ENCODE results near the gene CREBZF.
"Not testable (repeated sequence)": the region's sequence is repeated elsewhere in the genome, so short reads cannot be mapped to it uniquely, and the experiment has no call there.

Gene CREBZF

GRCh38 chr11:85620256-85620655, 44.7 kb downstream of the CREBZF start:
- DNase-seq = no peak

GRCh38 chr11:85619499-85619898, 45.4 kb downstream of the CREBZF start:
- DNase-seq = no peak

GRCh38 chr11:85611643-85612042, 53.3 kb downstream of the CREBZF start:
- not testable (repeated sequence) for DNase-seq
